Hematopoietic multipotent progenitor cell treated with erythropoietin and hydrocortisone succinate and interleukin-3 and kit ligand, for 4 days (in vitro differentiated cells): ENCODE measurements around the gene TPD52L2.
"Not testable (repeated sequence)": the region's sequence is repeated elsewhere in the genome, so short reads cannot be mapped to it uniquely, and the experiment has no call there.

Source experiments
- DNase-seq: peaks from one replicate; pipeline ENCODE4 v3.0.0-alpha.2; 2015

Gene TPD52L2

DNA sequence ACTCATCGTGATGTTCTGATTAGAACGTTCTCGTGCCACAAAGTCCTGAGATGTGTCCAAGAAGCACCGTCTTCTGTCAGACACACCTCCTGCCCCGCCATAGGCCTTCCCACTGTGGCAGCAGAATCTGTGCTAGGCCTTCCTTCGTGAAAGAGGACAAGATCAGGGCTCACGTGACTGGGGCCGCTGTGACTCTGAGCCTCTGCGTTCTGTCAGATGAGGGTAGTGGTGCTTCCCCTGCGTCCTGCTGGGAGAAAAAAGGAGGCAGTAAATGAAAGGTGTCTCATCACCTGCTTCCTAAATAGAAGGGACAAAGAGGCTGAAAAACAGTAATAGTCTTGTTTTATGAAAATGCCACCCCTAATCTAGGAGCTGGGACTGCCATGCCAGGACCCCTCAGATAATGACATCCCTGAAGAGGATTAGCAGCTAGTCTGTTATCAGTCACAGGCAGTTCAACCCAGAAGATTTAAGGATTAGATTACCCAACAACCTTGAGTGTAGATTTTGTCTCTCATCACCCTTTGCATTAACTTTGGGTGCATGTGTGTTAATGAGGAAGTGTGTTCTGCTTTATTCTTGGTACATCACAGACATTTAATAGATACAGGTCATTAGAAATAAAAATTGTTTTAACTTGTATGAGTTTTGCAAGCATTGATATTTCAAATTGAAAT lies 34.0 kb downstream of the TPD52L2 start:
- DNase-seq: peak; percentile 69

DNA sequence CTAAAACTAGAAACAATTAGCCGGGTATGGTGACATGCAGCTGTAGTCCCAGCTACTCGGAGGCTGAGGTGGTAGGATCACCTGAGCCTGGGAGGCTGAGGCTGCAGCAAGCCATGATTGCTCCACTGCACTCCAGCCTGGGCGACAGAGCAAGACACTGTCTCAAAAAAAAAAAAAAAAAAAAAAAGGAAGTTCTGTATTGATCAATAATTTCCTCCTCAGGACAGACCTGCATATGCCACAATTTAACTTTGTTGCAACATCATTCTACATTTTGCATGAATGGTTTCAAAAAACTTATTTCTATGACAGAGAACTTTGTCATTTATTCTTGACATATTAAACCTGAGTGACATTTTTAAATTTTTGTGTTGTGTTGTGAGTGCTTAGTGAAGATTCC lies 35.3 kb downstream of the TPD52L2 start:
- DNase-seq: peak; percentile 57

DNA sequence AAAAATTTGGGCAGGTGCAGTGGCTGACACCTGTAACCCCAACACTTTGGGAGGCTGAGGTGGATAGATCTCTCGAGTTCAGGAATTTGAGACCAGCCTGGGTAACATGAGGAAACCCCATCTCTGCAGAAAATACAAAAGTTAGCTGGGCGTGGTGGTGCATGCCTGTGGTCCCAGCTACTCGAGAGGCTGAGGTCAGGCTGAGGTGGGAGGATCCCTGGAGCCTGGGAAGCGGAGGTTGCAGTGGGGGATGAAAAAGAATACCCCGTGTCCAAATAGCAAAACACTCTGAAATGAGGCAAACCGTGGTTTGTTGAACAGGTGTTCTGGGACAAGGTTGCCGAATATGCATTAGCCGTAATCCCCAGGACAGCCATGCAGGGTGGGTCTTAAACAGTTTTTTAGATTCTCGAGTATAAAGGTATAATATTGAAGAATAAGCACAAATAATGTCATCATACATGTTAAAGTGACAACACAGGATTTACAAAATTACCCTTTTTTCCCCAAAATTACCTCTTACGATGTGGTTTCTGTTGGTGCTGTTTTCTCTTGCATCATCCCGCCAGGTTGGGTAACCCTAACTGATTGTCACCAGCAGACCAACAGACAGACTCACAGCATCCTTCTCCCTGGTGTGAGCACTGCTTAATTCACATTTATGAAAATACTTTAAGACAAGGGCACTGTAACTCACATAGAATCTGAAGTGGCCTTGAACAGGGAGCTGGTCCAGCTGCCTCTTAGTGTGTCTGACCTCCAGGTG lies 38.9 kb downstream of the TPD52L2 start:
- DNase-seq: peak; percentile 72

DNA sequence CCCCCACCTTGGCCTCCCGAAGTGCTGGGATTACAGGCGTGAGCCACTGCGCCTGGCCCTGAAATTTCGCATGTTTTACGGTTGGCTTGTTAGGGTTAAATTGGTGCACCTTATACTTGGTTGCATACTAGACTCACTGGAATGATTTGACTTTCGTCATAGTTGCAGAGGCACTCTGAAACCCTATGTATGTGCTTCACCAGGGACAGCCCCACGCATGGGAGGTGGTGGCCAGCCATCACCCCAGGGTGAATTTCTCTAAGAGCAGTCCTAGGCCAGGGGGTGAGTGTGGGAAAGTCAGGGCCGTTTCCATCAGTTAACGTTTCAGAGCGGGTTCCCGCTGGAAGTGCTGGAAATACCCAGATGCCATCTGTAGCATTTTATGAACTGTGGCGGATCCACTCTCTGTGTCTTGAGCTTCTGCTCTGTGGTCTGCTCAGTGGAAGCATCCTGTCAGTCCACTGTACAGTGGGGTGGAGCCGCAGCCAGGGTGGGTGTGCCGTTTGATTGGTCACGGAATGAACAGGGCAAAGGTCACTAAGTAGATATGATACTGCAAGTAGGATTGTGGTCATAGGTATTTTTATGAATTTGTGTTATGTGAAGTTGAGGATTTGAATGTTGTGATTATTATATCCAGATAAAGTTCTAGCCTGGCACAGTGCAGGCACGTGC lies 43.1 kb downstream of the TPD52L2 start:
- no peak for DNase-seq

DNA sequence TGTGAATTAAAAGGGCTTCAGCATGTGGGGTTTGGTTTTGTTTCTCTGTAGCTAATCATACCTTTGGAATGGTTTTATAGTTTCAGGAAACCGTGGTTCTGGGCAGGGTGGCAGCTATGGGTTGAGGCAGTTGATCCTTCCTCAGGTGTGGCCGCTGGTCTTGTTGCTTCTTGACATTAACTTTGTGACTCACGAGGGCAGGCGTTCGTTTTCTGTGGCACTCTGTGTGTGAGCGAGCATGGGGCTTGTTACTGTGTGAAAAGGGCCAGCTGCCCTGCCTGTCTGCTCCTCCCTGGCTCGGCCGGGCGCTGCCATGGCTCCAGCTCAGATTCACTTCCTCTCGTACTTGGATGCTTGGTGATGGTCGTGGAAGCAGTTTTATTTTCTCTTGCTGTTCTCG lies 46.1 kb downstream of the TPD52L2 start:
- no peak for DNase-seq

DNA sequence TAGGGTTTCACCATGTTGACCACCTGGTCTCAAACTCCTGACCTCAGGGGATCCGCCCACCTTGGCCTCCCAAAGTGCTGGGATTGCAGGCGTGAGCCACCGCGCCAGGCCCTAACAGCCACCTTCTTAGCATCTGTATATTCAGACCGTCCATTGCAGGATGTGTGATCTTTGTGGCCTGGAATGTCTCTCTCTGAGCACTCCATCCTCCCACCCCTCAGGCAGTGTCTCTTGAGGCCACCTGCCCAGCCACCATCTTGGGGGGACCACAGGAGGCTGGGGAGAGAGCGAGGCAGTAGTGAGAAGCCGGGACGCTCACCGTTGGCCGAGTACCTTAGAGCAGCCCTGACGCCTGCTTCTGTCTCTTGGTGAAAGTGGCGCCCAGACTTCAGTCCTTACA lies 48.7 kb downstream of the TPD52L2 start:
- DNase-seq: no peak

DNA sequence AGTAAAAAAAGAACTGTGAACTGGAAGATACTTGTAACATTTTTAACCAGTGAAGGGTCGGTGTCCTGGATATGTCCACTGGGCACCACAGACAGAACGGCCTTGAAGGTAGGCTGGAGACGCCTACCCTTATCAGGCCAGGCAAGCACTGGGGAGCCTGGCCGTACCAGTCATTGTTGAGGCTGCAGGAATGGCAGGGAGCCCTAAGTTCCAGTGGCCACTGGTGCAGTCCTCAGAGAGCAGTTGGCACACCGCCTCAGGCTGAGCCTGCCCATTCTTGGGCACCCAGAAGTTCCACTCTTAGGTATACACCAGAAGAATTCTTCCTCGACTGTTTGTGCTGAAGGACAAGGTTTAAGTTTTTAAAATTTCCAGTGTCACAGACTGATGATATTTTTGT lies 50.4 kb downstream of the TPD52L2 start:
- no peak for DNase-seq

DNA sequence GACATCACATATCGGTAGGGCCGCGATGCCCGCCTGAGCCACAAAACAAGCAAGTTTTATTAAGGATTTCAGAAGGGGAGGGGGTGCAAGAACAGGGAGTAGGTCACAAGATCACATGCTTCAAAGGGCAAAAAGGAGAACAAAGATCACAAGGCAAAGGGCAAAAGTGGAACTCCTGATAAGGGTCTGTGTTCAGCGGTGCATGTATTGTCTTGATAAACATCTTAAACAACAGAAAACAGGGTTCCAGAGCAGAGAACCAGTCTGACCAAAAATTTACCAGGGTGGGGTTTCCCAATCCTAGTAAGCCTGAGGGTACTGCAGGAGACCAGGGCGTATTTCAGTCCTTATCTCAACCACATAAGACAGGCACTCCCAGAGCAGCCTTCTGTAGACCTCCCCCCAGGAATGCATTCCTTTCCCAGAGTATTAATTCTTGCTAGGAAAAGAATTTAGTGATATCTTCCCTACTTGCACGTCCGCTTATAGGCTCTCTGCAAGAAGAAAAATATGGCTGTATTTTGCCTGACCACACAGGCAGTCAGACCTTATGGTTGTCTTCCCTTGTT lies 51.4 kb downstream of the TPD52L2 start:
- DNase-seq: peak; percentile 54

DNA sequence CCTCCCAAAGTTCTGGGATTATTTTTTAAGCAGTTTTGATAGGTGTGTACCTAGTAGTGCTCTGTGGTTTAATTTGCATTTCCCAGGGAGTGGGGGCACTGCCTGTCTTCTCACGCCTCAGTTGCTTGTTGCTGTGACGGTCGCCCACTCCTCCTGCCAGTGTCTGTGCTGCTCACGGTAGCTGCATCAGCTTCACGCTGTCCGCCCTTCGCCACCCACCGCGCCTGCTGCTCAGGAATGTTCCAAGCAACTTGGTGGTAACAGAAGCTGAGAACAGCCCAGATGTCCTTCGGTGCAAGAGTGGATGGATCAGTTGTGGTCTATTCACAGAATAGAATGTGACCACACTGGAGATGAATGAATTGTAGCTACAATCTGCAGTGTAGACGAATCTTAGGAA lies 52.7 kb downstream of the TPD52L2 start:
- DNase-seq: no peak

DNA sequence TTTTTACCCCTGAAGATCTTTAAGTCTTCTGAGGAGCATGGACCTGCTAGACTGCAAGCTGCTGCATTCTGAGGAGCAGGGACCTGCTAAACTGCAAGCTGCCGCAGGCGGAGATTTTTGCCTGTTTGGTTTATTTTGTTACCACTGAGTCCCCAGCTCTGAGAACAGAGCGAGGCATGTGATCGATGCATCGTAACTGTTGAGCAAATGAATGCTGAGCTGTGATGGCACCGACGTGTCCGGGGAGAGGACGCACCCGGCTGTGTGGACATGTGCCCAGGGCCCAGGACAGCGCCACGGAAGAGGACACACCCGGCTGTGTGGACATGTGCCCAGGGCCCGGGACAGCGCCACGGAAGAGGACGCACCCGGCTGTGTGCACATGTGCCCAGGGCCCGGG lies 54.1 kb downstream of the TPD52L2 start:
- DNase-seq: no peak

DNA sequence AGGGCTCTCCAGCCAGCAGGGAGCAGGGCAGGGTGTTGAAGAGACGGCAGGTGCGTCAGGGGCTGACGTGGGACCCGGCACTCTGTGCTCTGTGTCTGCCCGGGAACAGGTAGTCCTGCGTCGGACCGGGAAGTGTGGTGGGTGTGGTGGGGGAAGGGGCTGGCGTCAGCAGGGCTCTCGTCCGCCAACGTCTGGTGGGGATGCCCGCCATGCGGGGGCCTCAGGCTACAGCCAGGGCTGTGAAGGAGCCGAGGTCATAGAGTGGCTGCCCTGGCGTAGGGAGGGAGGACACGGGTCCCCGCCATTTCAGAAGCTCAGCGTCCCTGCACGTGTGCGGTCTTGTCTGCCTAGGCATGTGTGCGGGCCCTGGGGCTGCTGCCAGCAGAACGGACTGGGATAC lies 55.2 kb downstream of the TPD52L2 start:
- DNase-seq: no peak

DNA sequence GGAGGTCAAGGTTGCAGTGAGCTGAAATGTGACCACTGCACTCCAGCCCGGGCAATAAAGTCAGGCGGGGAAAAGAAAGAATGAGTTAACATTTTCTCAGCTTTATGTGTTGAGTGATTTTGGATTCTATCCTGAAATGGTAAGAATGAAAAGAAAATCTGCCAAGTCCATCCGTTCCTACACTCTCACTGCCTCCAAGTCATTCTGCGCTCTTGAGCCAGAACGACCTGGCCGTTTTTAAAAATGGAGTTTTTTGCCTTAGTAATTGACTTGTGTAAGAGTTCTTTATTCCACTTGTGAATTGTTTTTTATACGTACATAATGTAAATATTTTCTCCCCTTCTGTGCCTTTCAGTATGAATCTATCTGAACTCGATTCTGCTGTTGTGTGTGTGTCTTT lies 58.6 kb downstream of the TPD52L2 start:
- no peak for DNase-seq

DNA sequence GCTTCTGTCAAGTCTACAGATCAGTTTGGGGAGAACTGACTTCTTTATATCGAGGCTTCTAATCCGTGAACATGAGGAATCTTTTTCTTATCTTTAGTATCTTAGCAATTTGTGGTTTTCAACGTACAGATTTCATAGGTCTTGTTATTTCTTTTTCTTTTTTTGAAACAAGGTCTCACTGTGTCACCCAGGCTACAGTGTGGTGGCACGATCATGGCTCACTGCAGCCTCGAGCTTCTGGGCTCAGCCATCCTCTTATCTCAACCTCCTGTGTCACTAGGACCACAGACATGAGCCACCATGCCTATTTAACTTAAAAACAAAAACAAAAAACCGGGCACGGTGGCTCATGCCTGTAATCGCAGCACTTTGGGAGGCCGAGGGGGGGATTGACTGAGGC lies 59.2 kb downstream of the TPD52L2 start:
- peak; percentile 34 for DNase-seq

DNA sequence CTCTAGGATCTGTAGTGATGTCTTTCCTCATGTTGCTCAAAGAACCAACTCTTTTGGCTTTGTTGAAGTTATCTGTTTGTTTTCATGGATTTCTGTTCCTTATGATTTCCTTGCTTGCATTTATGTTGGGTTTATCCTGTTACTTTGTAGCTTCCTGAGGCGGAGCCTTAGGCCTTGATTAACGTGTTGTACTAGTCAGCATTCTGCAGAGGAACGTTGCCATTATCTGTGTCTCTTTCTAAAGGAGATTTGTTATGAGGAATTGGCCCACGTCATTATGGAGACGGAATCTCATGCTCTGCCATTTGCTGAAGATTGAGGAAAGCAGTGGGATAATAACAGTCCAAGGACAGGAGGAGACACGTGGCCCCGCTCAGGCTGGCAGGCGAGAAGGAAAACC lies 61.2 kb downstream of the TPD52L2 start:
- DNase-seq: no peak

DNA sequence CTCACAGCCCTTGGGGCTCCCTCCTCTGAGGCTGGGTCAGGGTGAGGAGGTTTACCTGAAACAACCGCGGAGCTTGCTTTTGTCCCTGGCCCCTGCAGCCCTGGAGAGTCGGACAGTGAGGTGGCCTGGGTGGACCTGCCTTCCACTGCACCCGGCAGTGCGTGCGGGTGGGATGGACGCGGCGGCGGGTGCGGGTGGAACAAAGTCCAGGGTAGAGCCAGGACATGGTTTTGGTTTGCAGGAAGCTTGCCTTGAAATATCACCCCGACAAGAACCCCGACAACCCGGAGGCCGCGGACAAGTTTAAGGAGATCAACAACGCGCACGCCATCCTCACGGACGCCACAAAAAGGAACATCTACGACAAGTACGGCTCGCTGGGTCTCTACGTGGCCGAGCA lies 64.0 kb downstream of the TPD52L2 start:
- no peak for DNase-seq

DNA sequence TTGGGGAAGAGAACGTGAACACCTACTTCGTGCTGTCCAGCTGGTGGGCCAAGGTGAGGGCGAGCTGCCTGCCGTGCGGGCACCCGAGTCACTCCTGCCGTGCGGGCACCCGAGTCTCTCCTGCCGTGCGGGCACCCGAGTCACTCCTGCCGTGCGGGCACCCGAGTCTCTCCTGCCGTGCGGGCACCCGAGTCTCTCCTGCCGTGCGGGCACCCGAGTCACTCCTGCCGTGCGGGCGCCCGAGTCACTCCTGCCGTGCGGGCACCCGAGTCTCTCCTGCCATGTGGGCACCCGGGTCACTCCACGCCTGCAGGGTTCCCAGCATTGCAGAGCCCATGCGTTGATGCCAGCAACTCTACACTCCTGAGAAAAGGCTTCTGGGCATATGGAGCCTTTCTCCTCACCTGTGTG lies 64.4 kb downstream of the TPD52L2 start:
- not testable (repeated sequence) for DNase-seq

DNA sequence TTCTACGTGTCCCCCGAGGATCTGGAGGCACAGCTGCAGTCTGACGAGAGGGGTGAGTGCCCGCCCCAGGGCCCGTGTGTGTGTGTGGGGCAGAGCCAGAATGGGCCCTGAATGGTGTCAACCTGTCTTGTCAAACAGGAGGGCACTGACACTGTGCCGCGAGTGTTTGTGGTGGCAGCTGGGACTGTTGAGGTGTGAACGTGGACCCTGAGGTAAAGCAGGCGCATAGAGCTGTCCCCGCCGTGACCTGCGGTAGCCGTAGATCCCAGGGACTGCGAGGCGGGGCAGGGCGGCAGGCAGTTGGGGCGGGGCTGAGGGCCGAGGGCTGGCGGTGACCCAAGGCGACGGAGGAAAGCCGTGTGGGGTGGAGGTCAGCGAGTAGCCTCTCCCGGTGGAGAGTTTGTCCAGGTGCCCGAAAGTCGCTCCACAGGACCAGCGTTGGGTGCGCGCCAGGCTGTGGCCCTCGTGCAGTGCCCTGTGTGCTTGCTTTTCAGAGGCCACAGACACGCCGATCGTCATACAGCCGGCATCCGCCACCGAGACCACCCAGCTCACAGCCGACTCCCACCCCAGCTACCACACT lies 66.0 kb downstream of the TPD52L2 start:
- no peak for DNase-seq

DNA sequence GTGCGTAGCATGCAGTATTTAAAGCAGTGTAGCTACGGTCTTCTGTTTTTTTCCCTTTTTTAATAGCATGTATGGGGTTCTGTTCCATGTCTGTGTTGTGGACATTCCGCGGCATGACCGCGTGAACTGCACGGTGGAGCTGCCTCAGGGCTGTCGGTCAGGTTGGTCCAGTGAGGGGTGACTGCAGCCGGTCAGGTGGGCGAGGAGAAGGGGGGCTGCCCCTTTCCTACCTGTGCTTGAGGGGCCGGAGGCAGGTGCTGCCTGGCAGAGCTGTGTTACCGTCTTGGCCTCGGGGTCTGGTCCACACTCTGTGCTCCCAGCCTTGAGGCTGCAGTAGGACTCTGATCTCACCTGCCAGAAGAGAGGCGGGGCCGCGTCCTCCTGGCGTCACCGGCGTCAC lies 66.7 kb downstream of the TPD52L2 start:
- DNase-seq: no peak

DNA sequence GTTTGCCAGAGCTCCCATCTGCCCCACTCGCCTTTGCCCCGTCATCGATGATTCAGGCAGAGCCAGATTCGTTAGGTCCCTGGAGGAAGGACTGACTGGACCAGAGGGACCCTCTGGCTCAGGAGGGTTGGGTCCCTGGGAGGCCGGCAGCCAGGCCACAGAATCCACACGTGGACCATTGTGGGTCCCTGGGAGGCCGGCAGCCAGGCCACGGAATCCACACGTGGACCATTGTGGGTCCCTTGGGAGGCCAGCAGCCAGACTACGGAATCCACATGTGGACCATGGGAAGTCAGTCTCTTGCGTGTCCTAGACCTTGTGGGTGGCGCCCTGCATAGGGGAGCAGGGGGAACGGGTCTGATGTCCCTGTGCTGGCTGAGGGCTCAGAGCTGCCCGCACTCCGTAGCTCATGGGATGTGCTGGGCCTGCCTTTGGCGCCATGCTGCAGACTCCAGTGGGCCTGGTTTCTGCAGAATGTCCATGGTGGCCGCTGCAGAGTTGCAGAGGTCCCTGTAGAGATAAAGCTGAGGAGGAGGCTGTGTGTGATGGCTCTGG lies 67.6 kb downstream of the TPD52L2 start:
- no peak for DNase-seq

DNA sequence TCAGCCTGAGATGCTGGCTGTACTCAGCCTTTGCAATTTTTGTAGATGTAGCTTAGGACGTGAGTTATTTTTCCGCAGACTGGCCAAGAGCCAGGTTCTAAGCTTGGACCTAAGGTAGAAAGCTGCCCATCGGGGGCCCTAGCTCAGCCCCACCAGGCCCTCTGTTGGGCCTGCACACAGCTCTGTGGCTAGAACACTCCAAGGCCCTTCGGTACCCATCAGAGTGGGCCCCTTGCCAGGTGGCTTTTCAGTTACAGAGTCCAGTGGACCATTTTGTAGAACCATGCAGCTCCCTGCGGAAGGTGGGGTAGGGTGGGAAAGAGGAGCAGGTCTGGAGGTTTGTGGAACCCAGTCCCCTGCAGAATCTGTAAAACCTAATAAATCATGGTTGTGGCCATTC lies 68.6 kb downstream of the TPD52L2 start:
- DNase-seq: no peak

DNA sequence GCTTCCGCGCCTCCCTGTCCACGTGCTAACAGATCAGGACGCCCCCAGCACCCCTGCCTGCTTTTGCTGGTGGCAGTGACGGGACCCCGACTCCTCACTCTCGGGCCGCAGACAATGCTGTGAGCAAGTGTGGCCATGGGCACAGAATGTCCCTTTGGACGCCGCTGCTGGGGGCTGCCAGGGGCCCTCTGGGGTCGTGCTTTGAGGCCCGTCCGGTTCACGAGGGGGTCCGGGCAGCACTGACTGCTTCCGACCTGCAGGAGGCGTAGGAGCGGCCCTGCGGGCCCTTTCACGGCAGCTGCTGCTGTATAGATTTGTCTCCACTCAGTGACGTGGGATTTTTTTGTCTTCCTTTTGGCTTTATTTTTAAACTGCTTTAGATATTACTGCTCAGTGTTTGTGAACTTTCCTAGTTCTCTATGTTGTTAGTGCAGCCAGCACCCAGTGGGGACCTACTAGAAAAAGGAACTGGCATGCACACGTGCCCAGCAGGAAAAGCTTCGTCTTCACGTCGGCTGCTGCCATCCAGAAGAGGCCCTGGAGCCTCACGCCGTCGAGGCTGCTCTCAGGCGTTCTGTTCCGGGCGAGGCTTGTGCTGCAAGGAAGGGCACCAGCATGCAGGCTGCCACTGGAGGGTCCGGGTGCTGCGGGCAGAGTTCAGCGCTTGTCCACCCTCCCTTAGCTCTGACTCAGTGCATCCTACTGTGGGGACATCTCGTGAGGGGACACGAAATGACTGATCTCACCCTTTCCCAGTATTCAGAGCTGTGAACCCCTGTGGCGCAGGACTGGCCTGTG lies 69.4 kb downstream of the TPD52L2 start:
- DNase-seq: peak; percentile 41

DNA sequence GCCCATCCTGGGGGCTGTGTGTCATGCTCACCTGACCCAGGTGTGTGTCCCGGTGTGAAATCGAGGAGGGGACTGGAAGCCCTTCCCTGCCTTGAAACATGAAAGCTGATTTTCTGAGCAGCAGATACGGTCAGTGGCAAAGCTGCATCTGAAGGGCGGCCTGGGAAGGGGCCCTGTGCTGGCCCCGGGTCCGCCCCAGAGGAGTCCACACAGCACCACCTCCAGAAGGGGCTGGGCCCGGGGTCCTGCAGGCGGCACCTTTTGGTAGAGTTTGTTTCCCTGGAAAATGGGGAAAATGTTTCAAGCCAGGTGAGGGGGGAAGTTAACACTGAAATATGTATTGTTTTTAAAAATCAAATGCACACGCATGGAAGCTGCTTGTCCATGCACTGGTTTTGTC lies 70.4 kb downstream of the TPD52L2 start:
- no peak for DNase-seq
